RWPE2 (cell line): ENCODE results near the gene CCL4L2.
"Not testable (repeated sequence)": the region's sequence is repeated elsewhere in the genome, so short reads cannot be mapped to it uniquely, and the experiment has no call there.

ENCODE experiments used
- ATAC-seq: fragments of 200-7000 bp; cut with Tn5 transposase; 3 replicates; pipeline ENCODE4 v1.9.1; 2021; ENCODE audit warnings: low read depth
- DNase-seq: peaks from one replicate; pipeline ENCODE4 v3.0.0-alpha.2; 2020; ENCODE audit warnings: low spot score
- H3K27ac ChIP-seq: fragments of 450-650 bp; 2 replicates; pipeline ENCODE4 v1.5.1; 2017; ENCODE audit warnings: mild to moderate bottlenecking; ENCODE audit not compliant: poor library complexity, severe bottlenecking
- H3K27me3 ChIP-seq: fragments of 250-450 bp; sonication (Bioruptor Pico); 2 replicates; pipeline ENCODE4 v1.5.1; 2021; ENCODE audit warnings: mild to moderate bottlenecking, moderate library complexity; ENCODE audit not compliant: insufficient read depth, poor library complexity, severe bottlenecking
- H3K36me3 ChIP-seq: fragments of 250-450 bp; sonication (Bioruptor Pico); 2 replicates; pipeline ENCODE4 v1.5.1; 2020; ENCODE audit warnings: low read depth, mild to moderate bottlenecking, moderate library complexity
- H3K4me1 ChIP-seq: fragments of 250-450 bp; sonication (Bioruptor Pico); 2 replicates; pipeline ENCODE4 v1.5.1; 2021; ENCODE audit warnings: mild to moderate bottlenecking, moderate library complexity; ENCODE audit not compliant: insufficient read depth, poor library complexity, severe bottlenecking
- H3K4me3 ChIP-seq: fragments of 250-450 bp; sonication (Bioruptor Pico); 2 replicates; pipeline ENCODE4 v1.5.1; 2021; ENCODE audit warnings: mild to moderate bottlenecking, moderate library complexity; ENCODE audit not compliant: severe bottlenecking
- H3K9me3 ChIP-seq: fragments of 250-450 bp; sonication (Bioruptor Pico); 2 replicates; pipeline ENCODE4 v1.5.1; 2021; ENCODE audit warnings: mild to moderate bottlenecking, moderate library complexity; ENCODE audit not compliant: severe bottlenecking
- TF ChIP-seq, protein P1 (sequence below): fragments of 450-650 bp; IDR thresholded peaks from one replicate; pipeline ENCODE4 v1.5.1; 2017; ENCODE audit warnings: mild to moderate bottlenecking, moderate library complexity; ENCODE audit not compliant: poor library complexity, severe bottlenecking

Gene CCL4L2

DNA sequence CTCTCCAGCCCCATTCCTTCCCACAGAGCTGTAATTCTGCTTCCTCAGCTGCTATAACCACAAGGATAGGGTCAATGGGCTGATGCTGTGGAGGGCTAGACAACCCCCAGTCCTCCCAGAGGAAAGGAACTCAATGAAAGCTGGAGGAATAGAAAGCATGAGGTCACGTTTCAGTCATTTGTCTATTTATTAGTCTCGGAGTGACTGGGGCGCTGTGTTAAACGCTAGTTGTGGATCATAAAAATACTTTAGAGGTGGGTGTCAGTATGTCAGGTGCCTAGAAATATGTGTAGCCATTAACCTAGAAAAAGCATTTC, 13.5 kb upstream of the CCL4L2 start:
- peaks cover 2% of the 10 kb centered on the region for H3K4me1 ChIP-seq

DNA sequence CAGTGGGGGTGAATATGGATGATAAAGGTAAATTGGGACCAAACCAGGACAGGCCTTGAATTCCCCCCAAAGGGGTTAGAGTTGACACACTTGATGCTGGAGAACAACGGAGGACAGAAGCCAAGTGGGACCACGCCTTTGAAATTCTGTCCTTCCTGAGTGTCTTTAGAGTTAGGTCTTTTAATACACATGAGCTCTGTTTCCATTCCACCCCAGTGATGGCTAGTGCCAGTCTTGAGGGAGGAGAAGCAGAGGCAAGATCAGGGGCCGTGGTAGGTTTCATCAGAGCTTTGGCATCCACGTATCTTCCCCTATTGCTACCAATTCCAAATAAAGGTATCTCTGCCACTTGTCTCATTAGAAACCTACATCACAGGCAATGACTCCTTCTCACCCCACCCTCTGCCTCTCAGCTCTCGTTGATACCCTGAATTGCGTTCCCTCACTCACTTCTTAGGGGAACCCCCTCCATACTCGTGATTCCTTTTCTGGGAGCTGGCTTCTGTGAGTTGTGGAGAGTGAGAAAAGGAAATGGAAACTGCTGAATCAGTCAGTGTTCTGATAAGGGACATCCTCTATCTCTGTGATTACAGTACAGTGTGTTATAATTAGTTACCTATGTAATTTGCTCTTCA, 11.9 kb upstream of the CCL4L2 start:
- TF ChIP-seq, protein P1, sequence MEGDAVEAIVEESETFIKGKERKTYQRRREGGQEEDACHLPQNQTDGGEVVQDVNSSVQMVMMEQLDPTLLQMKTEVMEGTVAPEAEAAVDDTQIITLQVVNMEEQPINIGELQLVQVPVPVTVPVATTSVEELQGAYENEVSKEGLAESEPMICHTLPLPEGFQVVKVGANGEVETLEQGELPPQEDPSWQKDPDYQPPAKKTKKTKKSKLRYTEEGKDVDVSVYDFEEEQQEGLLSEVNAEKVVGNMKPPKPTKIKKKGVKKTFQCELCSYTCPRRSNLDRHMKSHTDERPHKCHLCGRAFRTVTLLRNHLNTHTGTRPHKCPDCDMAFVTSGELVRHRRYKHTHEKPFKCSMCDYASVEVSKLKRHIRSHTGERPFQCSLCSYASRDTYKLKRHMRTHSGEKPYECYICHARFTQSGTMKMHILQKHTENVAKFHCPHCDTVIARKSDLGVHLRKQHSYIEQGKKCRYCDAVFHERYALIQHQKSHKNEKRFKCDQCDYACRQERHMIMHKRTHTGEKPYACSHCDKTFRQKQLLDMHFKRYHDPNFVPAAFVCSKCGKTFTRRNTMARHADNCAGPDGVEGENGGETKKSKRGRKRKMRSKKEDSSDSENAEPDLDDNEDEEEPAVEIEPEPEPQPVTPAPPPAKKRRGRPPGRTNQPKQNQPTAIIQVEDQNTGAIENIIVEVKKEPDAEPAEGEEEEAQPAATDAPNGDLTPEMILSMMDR = no peak
- ATAC-seq (no peak), DNase-seq (no peak)
- Histone ChIP-seq H3K9me3 (no peaks in the 10 kb centered on the region), H3K4me1 (no peaks in the 10 kb centered on the region), H3K27me3 (peaks cover 4% of the 10 kb centered on the region), H3K27ac (no peak overlapping the region), H3K4me3 (no peak overlapping the region), H3K36me3 (no peaks in the 10 kb centered on the region)

More for the DNA sequence above, 13.5 kb upstream of the CCL4L2 start:
- Histone ChIP-seq H3K27me3 (peaks cover 4% of the 10 kb centered on the region), H3K27ac (no peak overlapping the region), H3K36me3 (no peaks in the 10 kb centered on the region), H3K4me3 (no peak overlapping the region), H3K9me3 (no peaks in the 10 kb centered on the region)
- TF ChIP-seq, protein P1 = no peak
- ATAC-seq (no peak), DNase-seq (no peak)

GRCh38 chr17:36201102-36201501, 9.8 kb upstream of the CCL4L2 start:
- H3K9me3 ChIP-seq, H3K4me3 ChIP-seq, ATAC-seq, H3K27me3 ChIP-seq, H3K27ac ChIP-seq, H3K36me3 ChIP-seq, DNase-seq, H3K4me1 ChIP-seq: not testable (repeated sequence)

DNA sequence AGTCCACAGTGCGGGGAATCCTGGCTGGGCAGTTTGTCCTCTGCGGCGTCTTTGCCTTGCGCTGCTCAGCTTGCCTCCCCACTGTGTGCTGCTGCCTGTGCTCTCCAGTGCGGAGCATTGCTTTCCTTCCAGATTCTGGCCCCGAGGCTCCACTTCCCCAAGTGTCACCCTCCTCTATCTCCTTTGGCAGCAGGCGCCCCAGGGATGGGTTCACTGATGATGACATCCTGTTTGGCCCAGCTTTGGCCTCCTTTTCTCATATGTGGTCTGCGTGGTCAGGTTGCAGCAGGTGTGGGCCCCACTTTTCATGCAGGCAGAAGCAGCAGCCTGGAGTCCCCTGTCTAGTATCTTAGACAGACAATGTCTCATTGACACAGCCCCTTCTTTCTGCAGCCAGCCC, 9.4 kb upstream of the CCL4L2 start:
- not testable (repeated sequence) for H3K36me3 ChIP-seq, DNase-seq, H3K4me1 ChIP-seq, H3K27ac ChIP-seq, H3K27me3 ChIP-seq, ATAC-seq, H3K4me3 ChIP-seq, H3K9me3 ChIP-seq

GRCh38 chr17:36203335-36203734, 7.5 kb upstream of the CCL4L2 start:
- H3K36me3 ChIP-seq = no peaks in the 10 kb centered on the region
- DNase-seq (no peak), ATAC-seq (no peak)
- no peak overlapping the region for H3K4me3 ChIP-seq
- H3K9me3 ChIP-seq = no peaks in the 10 kb centered on the region
- no peak overlapping the region for H3K27ac ChIP-seq
- H3K27me3 ChIP-seq = no peaks in the 10 kb centered on the region
- no peaks in the 10 kb centered on the region for H3K4me1 ChIP-seq
- TF ChIP-seq, protein P1 = no peak

DNA sequence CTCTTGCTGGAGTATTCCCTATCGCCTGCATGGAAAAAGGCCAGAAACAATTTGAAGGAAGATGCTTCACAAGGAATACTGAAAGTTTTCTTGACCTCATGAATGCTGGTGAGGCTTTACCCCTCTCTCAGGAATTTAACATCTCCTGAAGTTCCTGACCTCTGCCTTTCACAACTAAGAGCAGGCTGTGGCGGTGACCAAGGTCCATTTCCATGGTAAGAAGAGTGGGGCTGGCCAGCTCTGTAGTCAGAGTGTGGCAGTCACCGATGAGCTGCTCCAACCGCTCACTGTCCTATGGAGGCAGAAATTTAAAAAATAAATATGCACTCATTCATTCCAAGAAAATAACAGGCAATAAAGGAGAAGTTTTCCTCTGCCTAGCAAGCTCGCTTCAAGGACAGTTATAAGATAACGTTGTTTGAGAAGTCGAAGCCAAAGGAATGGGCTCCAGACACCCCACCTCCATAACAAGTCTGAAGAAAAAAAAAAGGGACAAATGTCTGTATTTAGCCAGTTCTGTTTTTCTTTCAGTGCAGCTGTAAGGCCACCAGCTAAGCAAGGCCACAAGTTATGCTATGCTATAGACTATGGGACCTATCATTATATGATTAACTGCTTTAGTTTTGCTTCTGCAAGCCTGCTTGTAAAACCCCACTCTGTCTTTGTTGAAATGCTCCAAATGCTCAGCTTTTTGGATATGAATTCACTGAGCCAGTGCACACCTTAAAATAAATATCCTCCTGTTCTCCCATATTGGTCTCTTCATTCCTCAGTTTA, 6.0 kb upstream of the CCL4L2 start:
- H3K4me1 ChIP-seq = no peaks in the 10 kb centered on the region
- DNase-seq = no peak
- ATAC-seq = no peak
- no peaks in the 10 kb centered on the region for H3K9me3 ChIP-seq
- no peaks in the 10 kb centered on the region for H3K36me3 ChIP-seq
- TF ChIP-seq, protein P1 = no peak
- H3K4me3 ChIP-seq = no peak overlapping the region
- H3K27ac ChIP-seq = no peak overlapping the region
- no peaks in the 10 kb centered on the region for H3K27me3 ChIP-seq
